ENCODE measurements around the gene PLA2G7. TPM values are rescaled to one million over a fixed set of nuclear protein-coding genes. Genes with fewer than 3 reads are reported as not detected.
"Not testable (repeated sequence)": the region's sequence is repeated elsewhere in the genome, so short reads cannot be mapped to it uniquely, and the experiment has no call there.

PLA2G7 gene
- not detected in 2 replicates for total RNA-seq (2014; rRNA removed; shearing (Covaris generic))

GRCh38 chr6:46734867-46735719 is at the start of gene PLA2G7:
TSS of gene PLA2G7 (minus strand) at chr6:46735375. CDS start at chr6:46722891, 12,484 bp downstream.
- DNase-seq (ENCODE audit: low spot score) = no peak

- no peak for DNase-seq (ENCODE audit: low spot score)
Measured at GRCh38 chr6:46784535-46784934, 49.4 kb upstream of the PLA2G7 start.

- peak; percentile 66 for DNase-seq (ENCODE audit: low spot score)
Measured at GRCh38 chr6:46781478-46782378, 46.6 kb upstream of the PLA2G7 start.

- DNase-seq (ENCODE audit: low spot score) = no peak
Measured at GRCh38 chr6:46777476-46778346, 42.5 kb upstream of the PLA2G7 start.

- no peak for DNase-seq (ENCODE audit: low spot score)
Measured at GRCh38 chr6:46776070-46776712, 41.0 kb upstream of the PLA2G7 start.

GRCh38 chr6:46774736-46775135 is 39.6 kb upstream of the PLA2G7 start:
- not testable (repeated sequence) for DNase-seq (ENCODE audit: low spot score)

GRCh38 chr6:46773201-46773855 is 38.2 kb upstream of the PLA2G7 start:
- DNase-seq (ENCODE audit: low spot score) = no peak

GRCh38 chr6:46772762-46773161 is 37.6 kb upstream of the PLA2G7 start:
- DNase-seq (ENCODE audit: low spot score) = no peak

GRCh38 chr6:46772016-46772415 is 36.8 kb upstream of the PLA2G7 start:
- no peak for DNase-seq (ENCODE audit: low spot score)

GRCh38 chr6:46764961-46765360 is 29.8 kb upstream of the PLA2G7 start:
- DNase-seq (ENCODE audit: low spot score) = no peak

- DNase-seq (ENCODE audit: low spot score) = not testable (repeated sequence)
Measured at GRCh38 chr6:46764280-46764679, 29.1 kb upstream of the PLA2G7 start.

- DNase-seq (ENCODE audit: low spot score) = no peak
Measured at GRCh38 chr6:46763466-46763865, 28.3 kb upstream of the PLA2G7 start.

- DNase-seq (ENCODE audit: low spot score) = no peak
Measured at GRCh38 chr6:46760925-46761324, 25.8 kb upstream of the PLA2G7 start.

GRCh38 chr6:46758960-46759753 is 24.0 kb upstream of the PLA2G7 start:
- DNase-seq (ENCODE audit: low spot score) = no peak

- no peak for DNase-seq (ENCODE audit: low spot score)
Measured at GRCh38 chr6:46757214-46757596, 22.0 kb upstream of the PLA2G7 start.

- no peak for DNase-seq (ENCODE audit: low spot score)
Measured at GRCh38 chr6:46756469-46757213, 21.5 kb upstream of the PLA2G7 start.

- no peak for DNase-seq (ENCODE audit: low spot score)
Measured at GRCh38 chr6:46755865-46756264, 20.7 kb upstream of the PLA2G7 start.

GRCh38 chr6:46751658-46752057 is 16.5 kb upstream of the PLA2G7 start:
- no peak for DNase-seq (ENCODE audit: low spot score)

- no peak for DNase-seq (ENCODE audit: low spot score)
Measured at GRCh38 chr6:46749731-46750130, 14.6 kb upstream of the PLA2G7 start.
